AG04450 (cell line): ENCODE results near the gene BYSL. TPM values are rescaled to one million over a fixed set of nuclear protein-coding genes. Genes with fewer than 3 reads are reported as not detected.

Source experiments
- CTCF ChIA-PET: fragments of 300-600, 350-600 bp; formaldehyde crosslinking; extraction: SDS; loops from one replicate; lab custom pipeline; 2022; ENCODE audit warnings: antibody characterized with exemption, inconsistent platforms; lab: Charles Lee
- POLR2A ChIA-PET: fragments of 350-600 bp; formaldehyde crosslinking; extraction: SDS; loops from one replicate; lab custom pipeline; 2021; ENCODE audit warnings: antibody characterized with exemption, inconsistent platforms; lab: Yijun Ruan, JAX
- DNase-seq: peaks from one replicate; pipeline ENCODE4 v3.0.0-alpha.2; 2011; ENCODE audit warnings: low read depth, low spot score
- H3K27ac ChIP-seq: one replicate; pipeline ENCODE4 v1.5.1; 2012; ENCODE audit warnings: low read depth, low read length, control low read depth
- H3K27me3 ChIP-seq: one replicate; pipeline ENCODE4 v1.6.0; 2012; ENCODE audit warnings: low read length; ENCODE audit not compliant: control insufficient read depth, insufficient read depth
- H3K4me3 ChIP-seq: 2 replicates; pipeline ENCODE4 v1.5.1; 2011; ENCODE audit warnings: mild to moderate bottlenecking, low read depth, low read length, control low read depth
- H3K9me3 ChIP-seq: 2 replicates; pipeline ENCODE4 v1.5.1; 2012; ENCODE audit warnings: low read length; ENCODE audit not compliant: control insufficient read depth, insufficient read depth
- polyA plus RNA-seq: library from polyadenylated mRNA; depleted of rRNA; stranded (reverse); fragments of >200 nt; gene quantifications from 2 replicates; pipeline ENCODE4 v1.2.3, GENCODE V29; 2011
- TF ChIP-seq, protein P1 (sequence below): IDR thresholded peaks from 2 replicates; pipeline ENCODE4 v1.5.1; 2011; ENCODE audit warnings: low read depth, low read length, control low read depth, inconsistent platforms

Gene BYSL
- polyA plus RNA-seq, 1 experiment = 18.1 TPM

DNA sequence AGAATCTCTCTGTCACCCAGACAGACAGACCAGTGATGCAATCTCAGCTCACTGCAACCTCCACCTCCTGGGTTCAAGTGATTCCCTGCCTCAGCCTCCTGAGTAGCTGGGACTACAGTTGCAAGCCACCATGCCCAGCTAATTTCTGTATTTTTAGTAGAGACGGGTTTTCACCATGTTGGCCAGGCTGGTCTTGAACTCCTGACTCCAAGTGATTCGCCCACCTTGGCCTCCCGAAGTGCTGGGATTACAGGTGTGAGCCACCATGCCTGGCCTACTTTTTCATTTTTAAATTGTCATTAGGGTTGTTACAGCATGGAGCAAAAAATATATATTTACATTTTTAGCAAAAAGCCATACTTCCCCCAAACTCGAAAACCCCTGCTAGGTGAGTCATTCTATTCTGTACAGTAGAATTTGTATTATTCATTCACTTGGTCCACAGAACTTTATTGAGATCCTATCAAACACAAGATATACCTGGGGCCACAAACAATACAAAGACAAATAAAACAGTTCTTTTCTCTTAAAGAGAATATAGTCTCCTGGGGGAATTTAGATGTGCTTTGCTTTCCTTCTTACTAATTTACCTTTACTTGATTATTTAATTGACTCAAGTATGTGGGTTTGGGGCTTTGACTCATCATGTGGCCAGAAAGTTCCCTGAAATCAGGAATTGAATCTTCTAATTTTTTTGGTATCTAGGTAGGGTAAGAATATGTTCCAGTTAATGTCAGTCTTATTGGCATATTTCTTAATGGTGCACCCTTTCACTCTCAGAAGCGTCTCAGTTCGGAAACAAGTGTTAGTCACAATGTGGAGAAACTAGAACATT, 36.9 kb downstream of the BYSL start:
- TF ChIP-seq, protein P1, sequence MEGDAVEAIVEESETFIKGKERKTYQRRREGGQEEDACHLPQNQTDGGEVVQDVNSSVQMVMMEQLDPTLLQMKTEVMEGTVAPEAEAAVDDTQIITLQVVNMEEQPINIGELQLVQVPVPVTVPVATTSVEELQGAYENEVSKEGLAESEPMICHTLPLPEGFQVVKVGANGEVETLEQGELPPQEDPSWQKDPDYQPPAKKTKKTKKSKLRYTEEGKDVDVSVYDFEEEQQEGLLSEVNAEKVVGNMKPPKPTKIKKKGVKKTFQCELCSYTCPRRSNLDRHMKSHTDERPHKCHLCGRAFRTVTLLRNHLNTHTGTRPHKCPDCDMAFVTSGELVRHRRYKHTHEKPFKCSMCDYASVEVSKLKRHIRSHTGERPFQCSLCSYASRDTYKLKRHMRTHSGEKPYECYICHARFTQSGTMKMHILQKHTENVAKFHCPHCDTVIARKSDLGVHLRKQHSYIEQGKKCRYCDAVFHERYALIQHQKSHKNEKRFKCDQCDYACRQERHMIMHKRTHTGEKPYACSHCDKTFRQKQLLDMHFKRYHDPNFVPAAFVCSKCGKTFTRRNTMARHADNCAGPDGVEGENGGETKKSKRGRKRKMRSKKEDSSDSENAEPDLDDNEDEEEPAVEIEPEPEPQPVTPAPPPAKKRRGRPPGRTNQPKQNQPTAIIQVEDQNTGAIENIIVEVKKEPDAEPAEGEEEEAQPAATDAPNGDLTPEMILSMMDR = no peak
- H3K27ac ChIP-seq = no peak overlapping the region
- DNase-seq = no peak
- ChIA-PET POLR2A (interaction anchor here (0.6 kb wide), 1 partner anchor 16 kb away, joined by 6 read pairs; no protein-coding TSS in a partner anchor), CTCF (interaction anchor here (0.6 to 1.2 kb wide), 2 partner anchors 37 to 158 kb away, joined by 3 to 4 read pairs; partner anchors contain the start of genes BYSL and MED20)
- H3K27me3 ChIP-seq = no peaks in the 10 kb centered on the region
- H3K9me3 ChIP-seq = no peaks in the 10 kb centered on the region
- H3K4me3 ChIP-seq = no peak overlapping the region

DNA sequence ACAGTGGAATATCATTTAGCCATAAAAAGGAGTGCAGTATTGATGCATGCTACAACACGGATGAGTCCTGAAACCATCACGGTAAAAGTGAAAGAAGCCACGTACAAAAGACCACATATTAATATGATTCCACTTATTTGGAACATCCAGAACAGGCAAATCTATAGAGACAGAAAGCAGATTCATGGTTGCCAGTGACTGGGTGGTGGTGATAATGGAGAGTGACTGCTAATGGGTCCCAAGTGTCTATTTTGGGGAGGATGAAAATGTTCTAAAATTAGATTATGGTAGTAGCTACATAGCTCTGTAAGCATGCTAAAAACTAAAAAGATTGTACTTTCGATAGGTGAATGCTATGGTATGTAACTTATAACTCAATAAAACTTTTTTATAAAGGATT, 38.7 kb downstream of the BYSL start:
- no peak overlapping the region for H3K27ac ChIP-seq
- H3K4me3 ChIP-seq = no peak overlapping the region
- no peaks in the 10 kb centered on the region for H3K27me3 ChIP-seq
- ChIA-PET POLR2A (no interaction called here), CTCF (no interaction called here)
- TF ChIP-seq, protein P1 = no peak
- no peak for DNase-seq
- H3K9me3 ChIP-seq = no peaks in the 10 kb centered on the region

DNA sequence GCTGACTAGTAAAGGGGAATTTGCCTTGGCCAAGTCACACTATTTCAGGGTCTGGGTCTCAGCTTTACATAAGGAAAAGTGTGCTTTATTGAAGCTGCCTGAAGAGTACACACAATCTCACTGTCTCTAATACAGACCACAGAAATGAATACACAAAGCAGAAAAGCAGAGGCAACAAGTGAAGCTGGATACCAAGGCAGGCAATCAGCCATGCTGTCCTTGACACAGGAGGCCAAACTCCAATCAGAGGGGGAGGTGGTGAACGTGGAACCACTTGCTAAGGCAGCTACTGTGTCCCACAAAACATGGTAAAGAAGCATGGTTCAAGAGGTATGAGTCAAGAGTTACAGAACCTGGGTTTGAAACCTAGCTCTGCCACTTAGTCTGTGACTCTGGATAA, 42.1 kb downstream of the BYSL start:
- ChIA-PET CTCF (interaction anchor here (0.6 to 2.0 kb wide), 5 partner anchors 21 to 176 kb away, joined by 3 to 10 read pairs (median 4); partner anchors contain the start of genes BYSL, MED20 and TOMM6), POLR2A (no interaction called here)
- no peaks in the 10 kb centered on the region for H3K27me3 ChIP-seq
- TF ChIP-seq, protein P1 = no peak
- DNase-seq = no peak
- H3K27ac ChIP-seq = no peak overlapping the region
- H3K9me3 ChIP-seq = no peaks in the 10 kb centered on the region
- no peak overlapping the region for H3K4me3 ChIP-seq

DNA sequence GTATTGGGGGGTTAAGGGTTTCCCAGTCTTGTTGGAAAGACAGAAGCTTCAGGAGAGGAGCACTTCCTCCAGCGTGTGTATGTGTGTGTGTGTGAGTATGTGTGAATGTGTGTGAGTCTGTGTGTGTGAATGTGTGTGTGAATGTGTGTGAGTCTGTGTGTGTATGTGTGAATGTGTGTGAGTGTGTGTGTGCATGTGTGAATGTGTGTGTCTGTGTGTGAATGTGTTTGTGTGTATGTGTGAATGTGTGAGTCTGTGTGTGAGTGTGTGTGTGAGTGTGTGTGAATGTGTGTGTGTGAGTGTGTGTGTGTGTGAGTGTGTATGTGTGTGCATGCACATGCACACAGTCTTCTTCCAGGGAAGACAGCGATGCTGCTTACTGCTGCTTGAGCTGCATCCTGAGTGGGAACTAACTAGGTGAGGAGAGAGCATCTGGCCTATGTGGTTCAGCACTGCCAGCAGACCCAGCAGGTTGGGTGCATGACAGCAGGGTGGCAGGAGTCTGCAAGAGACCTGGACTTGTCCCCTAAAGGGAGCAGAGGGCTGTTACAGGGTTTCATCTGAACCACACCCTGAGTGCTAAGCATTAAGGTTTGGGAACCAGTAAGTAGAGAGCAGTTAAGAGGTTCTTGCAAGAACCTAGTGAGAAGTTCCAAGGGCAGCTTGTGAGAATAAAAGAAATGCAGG, 43.0 kb downstream of the BYSL start:
- POLR2A ChIA-PET = no interaction called here
- no peaks in the 10 kb centered on the region for H3K9me3 ChIP-seq
- TF ChIP-seq, protein P1 = no peak
- H3K27ac ChIP-seq = no peak overlapping the region
- no peaks in the 10 kb centered on the region for H3K27me3 ChIP-seq
- no peak overlapping the region for H3K4me3 ChIP-seq
- CTCF ChIA-PET = interaction anchor here (0.6 to 2.0 kb wide), 3 partner anchors 21 to 43 kb away, joined by 4 to 10 read pairs (median 4); partner anchors contain the start of genes BYSL and MED20
- no peak for DNase-seq
